ENCODE data around the gene NEB. TPM values are rescaled to one million over a fixed set of nuclear protein-coding genes. Genes with fewer than 3 reads are reported as not detected.

NEB gene
- total RNA-seq, 3 donors from 2014 or later (not counting 1 experiment from before 2014, with no cell fraction given), result 5.0 to 5.7 (median 5.4) TPM

DNA sequence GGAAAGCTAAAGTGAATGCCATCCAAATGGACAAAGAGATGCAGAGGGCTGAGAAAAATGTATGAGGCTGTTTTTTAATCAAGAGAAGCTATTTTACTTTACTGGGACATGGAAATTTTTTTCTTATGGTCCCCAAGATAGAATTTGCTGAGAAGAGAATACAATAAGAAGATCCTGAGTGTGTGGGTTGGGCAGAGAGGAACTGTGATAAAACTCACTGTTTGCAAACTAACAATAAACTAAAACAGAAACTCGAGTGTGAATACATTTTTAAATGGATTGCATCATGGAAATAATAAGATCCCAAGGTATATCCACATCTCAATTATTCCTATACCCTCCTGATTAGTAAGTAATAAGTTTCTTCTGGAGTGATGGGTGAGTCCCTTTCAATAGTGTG lies 4.4 kb downstream of the NEB start:
- Histone ChIP-seq H3K4me1 (ENCODE audit: control insufficient read depth, insufficient read depth, low read length) (no peaks in the 10 kb centered on the region), H3K27ac (ENCODE audit: low read length) (no peak overlapping the region), H3K9me3 (ENCODE audit: control insufficient read depth, insufficient read depth, low read length) (no peaks in the 10 kb centered on the region), H3K4me3 (ENCODE audit: low read length) (no peak overlapping the region), H3K36me3 (ENCODE audit: control insufficient read depth, insufficient read depth, low read length) (no peaks in the 10 kb centered on the region), H3K27me3 (ENCODE audit: control insufficient read depth, insufficient read depth, low read length) (no peaks in the 10 kb centered on the region)
- TF ChIP-seq, protein P1, sequence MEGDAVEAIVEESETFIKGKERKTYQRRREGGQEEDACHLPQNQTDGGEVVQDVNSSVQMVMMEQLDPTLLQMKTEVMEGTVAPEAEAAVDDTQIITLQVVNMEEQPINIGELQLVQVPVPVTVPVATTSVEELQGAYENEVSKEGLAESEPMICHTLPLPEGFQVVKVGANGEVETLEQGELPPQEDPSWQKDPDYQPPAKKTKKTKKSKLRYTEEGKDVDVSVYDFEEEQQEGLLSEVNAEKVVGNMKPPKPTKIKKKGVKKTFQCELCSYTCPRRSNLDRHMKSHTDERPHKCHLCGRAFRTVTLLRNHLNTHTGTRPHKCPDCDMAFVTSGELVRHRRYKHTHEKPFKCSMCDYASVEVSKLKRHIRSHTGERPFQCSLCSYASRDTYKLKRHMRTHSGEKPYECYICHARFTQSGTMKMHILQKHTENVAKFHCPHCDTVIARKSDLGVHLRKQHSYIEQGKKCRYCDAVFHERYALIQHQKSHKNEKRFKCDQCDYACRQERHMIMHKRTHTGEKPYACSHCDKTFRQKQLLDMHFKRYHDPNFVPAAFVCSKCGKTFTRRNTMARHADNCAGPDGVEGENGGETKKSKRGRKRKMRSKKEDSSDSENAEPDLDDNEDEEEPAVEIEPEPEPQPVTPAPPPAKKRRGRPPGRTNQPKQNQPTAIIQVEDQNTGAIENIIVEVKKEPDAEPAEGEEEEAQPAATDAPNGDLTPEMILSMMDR (IDR thresholded peaks at IDR 0.05), result no peak
- WGBS (ENCODE audit: insufficient coverage), result no CpG with 5 or more reads among the region's 1 CpG
- intact Hi-C loops (cut with micrococcal nuclease), result loop anchor here (5.0 kb wide), 1 partner anchor 43 kb away; no protein-coding TSS in a partner anchor
- no peak for DNase-seq
- Mint-ChIP-seq H3K27me3 (ENCODE audit: low read depth in 2 of 2) (no peaks in the 10 kb centered on the region), H3K36me3 (no peaks in the 10 kb centered on the region), H3K4me1 (peaks cover 12 to 15% of the 10 kb centered on the region in 2 donors), H3K27ac (no peak overlapping the region), H3K4me3 (no peak overlapping the region), H3K9me3 (no peaks in the 10 kb centered on the region)
- ATAC-seq, result no peak

DNA sequence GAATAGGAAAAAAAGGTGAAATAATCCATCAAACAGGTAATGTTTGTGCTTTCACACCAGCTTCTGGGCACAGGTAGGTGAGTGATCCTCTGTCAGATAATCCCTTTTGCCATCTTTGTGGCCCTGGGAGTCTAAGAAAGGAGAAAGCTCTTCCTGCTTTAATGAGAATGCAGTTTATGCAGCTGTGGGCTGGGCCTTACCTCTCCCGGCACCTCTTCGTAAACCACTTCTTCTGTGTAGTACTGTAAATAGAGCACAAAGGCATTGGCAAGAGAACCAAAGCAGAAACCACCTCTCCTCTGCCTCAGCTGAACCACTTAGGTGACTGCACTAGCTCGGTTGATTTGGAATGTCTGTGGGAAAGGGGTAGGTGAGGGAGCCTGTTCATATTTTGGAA lies 4.9 kb downstream of the NEB start:
- ATAC-seq (no peak), DNase-seq (no peak)
- Histone ChIP-seq H3K27ac (ENCODE audit: low read length) (no peak overlapping the region), H3K4me3 (ENCODE audit: low read length) (no peak overlapping the region), H3K9me3 (ENCODE audit: control insufficient read depth, insufficient read depth, low read length) (no peaks in the 10 kb centered on the region), H3K27me3 (ENCODE audit: control insufficient read depth, insufficient read depth, low read length) (no peaks in the 10 kb centered on the region), H3K36me3 (ENCODE audit: control insufficient read depth, insufficient read depth, low read length) (no peaks in the 10 kb centered on the region), H3K4me1 (ENCODE audit: control insufficient read depth, insufficient read depth, low read length) (no peaks in the 10 kb centered on the region)
- intact Hi-C loops (cut with micrococcal nuclease), result loop anchor here (5.0 kb wide), 1 partner anchor 42 kb away; no protein-coding TSS in a partner anchor
- TF ChIP-seq, protein P1 (IDR thresholded peaks at IDR 0.05), result no peak
- no peaks in the 10 kb centered on the region for H3K36me3 Mint-ChIP-seq
- H3K27me3 Mint-ChIP-seq (ENCODE audit: low read depth in 2 of 2), result no peaks in the 10 kb centered on the region
- WGBS (ENCODE audit: insufficient coverage), result no CpG with 5 or more reads among the region's 3 CpGs
- H3K9me3 Mint-ChIP-seq, result no peaks in the 10 kb centered on the region
- no peak overlapping the region for H3K27ac Mint-ChIP-seq
- H3K4me3 Mint-ChIP-seq, result no peak overlapping the region
- H3K4me1 Mint-ChIP-seq, result peaks cover 12 to 15% of the 10 kb centered on the region in 2 donors

DNA sequence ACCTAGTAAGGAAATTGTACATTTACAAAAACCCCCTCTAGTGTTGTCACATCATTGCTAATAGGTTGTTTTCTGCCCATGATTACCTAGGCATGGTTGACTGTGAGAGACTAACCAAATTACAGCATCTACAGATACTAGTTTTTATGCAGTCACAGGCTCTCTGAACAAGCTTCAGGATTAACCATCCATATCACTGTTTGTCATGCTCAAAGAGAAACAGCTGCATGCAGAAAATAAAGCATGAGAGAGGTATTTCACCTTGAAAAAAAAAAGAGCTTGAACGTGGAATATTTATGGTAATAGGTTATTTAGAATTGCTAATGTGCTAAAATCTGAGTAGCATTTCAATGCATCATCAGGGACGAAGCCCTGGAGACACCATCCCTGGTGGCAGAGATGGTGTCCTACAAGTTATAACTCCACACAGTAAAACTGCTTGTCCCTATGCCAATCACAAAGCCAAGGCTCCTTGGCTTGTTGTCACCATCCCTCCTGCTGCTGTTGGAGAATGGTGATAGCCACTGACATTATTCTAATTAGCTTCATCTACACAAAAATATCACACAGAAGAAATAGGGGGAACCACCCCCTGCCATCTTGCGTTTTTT lies 5.4 kb downstream of the NEB start:
- Mint-ChIP-seq H3K4me1 (peaks cover 12 to 15% of the 10 kb centered on the region in 2 donors), H3K27ac (no peak overlapping the region), H3K9me3 (no peaks in the 10 kb centered on the region), H3K4me3 (no peak overlapping the region), H3K36me3 (no peaks in the 10 kb centered on the region), H3K27me3 (ENCODE audit: low read depth in 2 of 2) (no peaks in the 10 kb centered on the region)
- ATAC-seq (no peak), DNase-seq (no peak)
- WGBS (ENCODE audit: insufficient coverage), result 80% methylated on average over 3 of the region's 3 CpGs
- intact Hi-C loops (cut with micrococcal nuclease), result loop anchor here (5.0 kb wide), 1 partner anchor 42 kb away; no protein-coding TSS in a partner anchor
- no peak overlapping the region for H3K4me3 ChIP-seq (ENCODE audit: low read length)
- no peaks in the 10 kb centered on the region for H3K9me3 ChIP-seq (ENCODE audit: control insufficient read depth, insufficient read depth, low read length)
- TF ChIP-seq, protein P1 (IDR thresholded peaks at IDR 0.05), result no peak
- no peaks in the 10 kb centered on the region for H3K36me3 ChIP-seq (ENCODE audit: control insufficient read depth, insufficient read depth, low read length)
- H3K27me3 ChIP-seq (ENCODE audit: control insufficient read depth, insufficient read depth, low read length), result no peaks in the 10 kb centered on the region
- H3K27ac ChIP-seq (ENCODE audit: low read length), result no peak overlapping the region
- no peaks in the 10 kb centered on the region for H3K4me1 ChIP-seq (ENCODE audit: control insufficient read depth, insufficient read depth, low read length)
